T1000 (cell line): ENCODE data around the gene SHISA5.
"Not testable (repeated sequence)": the region's sequence is repeated elsewhere in the genome, so short reads cannot be mapped to it uniquely, and the experiment has no call there.

Source experiments
- DNase-seq: peaks from one replicate; lab custom pipeline; 2025; ENCODE audit warnings: mixed read lengths; lab: John Stamatoyannopoulos, UW

The SHISA5 gene

DNA sequence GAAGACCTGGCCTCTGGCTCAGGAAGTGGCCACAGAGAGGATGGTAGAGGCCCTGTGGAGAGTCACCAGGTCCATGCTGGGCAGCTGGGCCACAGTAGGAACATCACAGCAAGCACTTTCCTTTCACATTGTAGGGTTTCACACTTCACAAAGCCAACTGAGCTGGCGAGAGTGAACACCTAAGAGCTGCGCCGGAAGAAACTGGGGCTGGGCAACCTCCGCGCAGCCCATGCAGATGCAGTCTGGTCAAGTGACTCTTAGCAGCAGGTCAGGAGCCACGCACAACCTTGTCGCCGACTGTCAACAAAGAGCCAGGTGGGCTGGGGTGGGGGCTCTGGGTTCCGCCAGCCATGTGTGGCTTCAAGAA, 15.3 kb upstream of the SHISA5 start:
- no peak for DNase-seq

DNA sequence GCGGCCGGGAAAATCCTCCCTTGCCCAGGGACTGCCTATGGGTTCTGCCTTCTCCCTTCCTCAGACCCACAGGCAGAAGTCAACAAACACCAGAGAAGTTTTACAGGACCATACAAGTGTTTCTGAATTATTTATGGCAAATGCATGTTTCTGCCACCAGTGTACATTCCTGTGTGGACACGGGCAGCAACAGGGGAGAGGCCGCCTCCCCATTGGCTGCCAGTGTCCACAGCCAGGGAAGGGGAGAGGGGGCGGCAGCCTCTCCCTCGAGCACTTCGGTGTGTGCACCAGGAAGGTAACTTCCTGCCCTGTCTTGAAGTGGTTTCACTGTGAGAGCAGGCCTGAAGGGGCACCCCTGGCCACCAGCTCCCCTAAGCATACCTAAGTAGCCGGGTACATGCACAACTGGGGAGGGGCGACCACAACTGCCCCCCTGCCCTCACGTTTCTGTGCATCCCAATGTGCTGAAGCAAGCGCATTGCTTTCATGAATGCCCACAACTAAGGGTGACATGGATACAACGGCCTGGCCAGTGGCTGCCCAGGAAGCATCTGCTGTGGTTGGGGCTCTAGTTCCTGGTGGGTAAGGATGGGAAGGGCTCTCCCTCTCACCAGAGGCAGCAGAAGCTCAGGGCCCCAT, 14.8 kb upstream of the SHISA5 start:
- DNase-seq = no peak

- no peak for DNase-seq
Measured at GRCh38 chr3:48518069-48518468, 14.1 kb upstream of the SHISA5 start.

DNA sequence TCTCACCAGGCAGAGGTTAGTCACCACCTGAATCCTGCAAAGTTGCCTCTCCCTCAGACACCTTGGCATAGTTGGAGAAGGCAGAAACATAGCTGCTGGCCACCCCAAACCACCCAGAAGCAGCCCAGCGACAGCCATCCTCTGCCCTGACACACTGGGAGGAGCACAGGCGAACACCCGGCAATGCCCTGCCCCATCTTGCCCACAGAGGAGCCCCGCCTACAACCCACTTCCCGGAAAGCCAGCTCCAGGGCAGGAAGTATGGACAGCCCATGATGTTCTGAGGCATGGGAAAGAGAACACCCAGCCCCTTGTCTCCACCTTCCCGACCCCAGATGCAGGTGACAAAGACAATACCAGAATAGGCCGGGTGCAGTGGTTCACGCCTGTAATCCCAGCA, 12.6 kb upstream of the SHISA5 start:
- no peak for DNase-seq

DNA sequence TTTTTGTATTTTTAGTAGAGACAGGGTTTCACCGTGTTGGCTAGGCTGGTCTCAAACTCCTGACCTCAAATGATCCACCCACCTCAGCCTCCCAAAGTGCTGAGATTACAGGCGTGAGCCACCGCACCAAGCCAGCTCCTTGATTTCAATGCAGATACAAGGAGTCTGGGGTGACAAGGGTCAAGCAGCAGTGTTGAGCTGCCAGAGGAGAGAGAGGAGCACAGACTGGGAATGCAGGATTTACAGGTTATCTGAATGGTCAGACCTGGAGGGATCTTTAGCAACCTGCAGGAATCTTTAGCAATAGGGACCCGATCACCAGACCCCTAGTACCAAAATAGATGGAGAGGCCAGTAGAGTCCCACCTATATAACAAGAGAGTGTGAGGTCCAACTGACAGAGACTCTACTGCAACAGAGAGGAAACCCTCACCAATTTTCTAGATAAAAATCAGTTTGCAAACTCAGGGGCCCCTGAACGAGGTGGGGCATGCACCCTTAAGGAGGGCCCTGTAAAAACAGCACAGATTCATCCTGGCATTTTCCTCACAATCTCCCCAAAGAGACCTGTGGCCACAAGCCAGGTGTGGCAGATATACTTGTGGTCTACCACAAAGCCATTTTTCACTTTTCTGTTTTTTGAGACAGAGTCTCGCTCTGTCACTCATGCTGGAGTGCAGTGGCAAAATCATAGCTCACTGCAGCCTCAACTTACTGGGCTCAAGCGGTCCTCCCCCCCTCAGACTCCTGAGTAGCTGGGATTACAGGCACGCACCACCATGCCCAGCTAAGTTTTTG, 10.7 kb upstream of the SHISA5 start:
- no peak for DNase-seq

GRCh38 chr3:48511551-48511950, 7.6 kb upstream of the SHISA5 start:
- DNase-seq = no peak

DNA sequence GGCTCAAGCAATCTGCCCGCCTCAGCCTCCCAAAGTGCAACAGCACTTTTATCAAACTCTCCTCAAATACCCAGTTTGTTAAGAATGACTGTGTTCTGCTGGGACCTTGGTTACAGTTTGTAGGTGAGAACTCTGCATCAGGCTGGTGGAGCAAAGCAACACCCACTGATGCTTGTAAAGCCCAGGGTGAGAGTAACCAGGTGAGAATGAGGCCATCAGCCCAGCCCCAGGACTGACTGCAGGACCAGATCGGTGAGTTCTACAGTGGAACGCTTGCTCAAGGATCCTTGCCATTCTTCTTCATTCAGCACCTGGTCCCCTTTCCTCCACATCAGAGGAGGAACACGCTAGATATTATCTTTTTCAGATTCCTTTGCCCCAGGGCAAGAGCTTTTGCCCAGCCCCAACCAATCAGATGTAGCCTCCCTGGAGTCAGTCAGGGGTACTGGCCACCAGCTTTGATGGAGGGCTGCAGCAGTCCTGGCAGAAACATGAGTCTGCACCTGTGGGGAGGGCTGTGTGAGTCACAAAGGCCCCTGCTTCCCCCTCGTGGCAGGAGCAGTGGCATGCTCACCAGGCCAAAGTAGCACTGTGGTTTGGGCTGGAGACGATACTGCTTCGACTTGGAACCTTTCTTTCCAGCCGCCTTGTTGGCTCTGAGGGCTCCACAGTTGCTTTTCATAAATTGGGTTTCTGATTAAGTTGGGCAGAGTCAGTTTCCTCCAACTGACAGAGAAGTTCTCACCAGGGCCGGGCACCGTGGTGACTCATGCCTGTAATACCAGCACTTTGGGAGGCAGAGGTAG, 3.5 kb upstream of the SHISA5 start:
- DNase-seq = peak; percentile 79

DNA sequence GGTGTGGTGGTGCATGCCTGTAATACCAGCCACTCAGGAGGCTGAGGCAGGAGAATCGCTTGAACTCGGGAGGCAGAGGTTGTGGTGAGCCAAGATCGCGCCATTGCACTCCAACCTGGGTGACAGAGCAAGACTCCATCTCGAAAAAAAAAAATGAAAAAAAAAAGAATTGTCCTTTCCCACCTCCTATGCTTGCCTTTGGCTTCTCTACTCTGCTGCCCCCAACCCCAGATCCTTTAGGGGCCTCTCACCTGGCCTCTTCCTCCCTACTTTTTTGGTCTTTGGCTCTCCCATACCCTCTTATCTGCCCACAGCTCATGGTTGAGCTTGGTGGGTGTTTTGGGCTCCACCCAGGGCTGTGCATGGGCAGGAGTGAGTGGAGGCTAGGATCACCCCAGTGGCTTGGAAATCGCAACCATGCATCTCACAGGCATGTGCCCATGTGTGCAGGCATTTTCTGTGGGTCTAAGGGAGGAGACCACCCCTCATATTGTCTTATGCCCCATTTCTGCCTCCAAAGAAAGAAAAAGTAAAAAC, 2.1 kb upstream of the SHISA5 start:
- no peak for DNase-seq

DNA sequence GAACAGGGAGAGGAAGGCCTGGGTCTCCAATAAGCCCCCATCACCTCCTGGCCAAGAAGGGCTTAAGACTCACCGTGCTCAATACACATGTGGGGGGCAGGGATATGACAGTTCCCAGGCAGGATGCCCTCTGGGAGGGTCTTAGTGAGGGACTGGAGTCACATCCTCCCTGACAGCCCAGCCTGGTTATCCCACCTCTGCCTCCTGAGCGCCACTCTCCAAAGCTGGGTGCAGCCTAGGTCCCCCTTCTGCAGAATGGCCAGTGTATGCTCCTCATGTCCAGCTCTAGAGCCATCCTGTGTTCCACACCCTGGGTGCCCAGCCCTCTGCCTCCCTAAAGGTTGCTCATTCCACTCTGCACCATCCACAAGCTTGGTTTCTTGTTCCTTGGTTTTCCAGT, 1.2 kb upstream of the SHISA5 start:
- no peak for DNase-seq

GRCh38 chr3:48503401-48504050, 448 bp downstream of the SHISA5 start:
- DNase-seq = no peak

- DNase-seq = no peak
Measured at GRCh38 chr3:48502728-48503168, 1.2 kb downstream of the SHISA5 start.

- no peak for DNase-seq
Measured at GRCh38 chr3:48502121-48502520, 1.9 kb downstream of the SHISA5 start.

DNA sequence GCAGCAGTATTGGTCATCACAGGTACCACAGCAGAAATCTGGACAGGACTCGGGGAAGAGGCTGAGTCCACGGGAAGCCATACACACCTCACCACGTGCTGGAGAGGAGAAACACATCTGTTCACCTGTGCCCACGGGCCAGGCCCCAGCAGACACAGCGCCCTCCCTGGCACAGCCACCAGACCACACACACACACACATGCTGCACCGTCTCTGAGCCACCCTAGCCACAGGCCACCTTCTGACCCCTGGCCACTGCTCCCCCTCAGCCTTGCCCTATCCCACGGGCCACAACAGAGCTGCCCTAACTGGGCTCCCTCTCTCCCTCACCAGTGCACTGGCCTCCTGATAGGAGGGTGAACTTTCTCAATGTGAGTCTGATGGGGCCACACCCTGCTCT, 2.8 kb downstream of the SHISA5 start:
- no peak for DNase-seq

DNA sequence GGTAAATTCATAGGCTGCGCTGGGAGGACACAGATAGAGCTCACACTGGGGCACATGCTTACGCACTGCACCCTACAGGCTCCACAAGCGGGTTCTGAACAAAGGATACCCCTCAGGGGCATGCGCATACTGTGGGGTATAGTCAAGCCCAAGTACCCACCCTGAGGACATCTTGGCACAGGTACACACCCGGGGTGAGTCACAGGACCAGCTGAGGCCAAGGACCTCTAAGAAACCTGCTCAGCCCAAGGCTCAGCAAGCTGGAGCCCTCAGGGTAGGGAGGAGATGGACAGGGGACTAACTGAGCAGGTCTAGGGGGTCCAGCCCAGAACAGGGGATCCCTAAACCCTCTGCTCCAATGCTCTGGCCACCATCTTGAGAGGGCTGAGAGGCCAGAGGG, 3.3 kb downstream of the SHISA5 start:
- DNase-seq = no peak

DNA sequence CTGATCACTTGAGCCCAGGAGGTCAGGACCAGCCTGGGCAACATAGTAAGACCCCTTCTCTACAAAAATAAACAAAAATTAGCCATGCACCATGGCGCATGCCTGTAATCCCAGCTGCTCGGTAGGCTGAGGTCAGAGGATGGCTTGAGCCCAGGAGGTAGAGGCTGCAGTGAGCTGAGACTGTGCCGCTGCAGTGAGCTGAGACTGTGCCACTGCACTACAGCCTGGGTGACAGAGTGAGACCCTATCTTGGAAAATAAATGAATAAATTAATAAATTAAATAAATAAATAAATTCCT, 10.8 kb downstream of the SHISA5 start:
- no peak for DNase-seq

DNA sequence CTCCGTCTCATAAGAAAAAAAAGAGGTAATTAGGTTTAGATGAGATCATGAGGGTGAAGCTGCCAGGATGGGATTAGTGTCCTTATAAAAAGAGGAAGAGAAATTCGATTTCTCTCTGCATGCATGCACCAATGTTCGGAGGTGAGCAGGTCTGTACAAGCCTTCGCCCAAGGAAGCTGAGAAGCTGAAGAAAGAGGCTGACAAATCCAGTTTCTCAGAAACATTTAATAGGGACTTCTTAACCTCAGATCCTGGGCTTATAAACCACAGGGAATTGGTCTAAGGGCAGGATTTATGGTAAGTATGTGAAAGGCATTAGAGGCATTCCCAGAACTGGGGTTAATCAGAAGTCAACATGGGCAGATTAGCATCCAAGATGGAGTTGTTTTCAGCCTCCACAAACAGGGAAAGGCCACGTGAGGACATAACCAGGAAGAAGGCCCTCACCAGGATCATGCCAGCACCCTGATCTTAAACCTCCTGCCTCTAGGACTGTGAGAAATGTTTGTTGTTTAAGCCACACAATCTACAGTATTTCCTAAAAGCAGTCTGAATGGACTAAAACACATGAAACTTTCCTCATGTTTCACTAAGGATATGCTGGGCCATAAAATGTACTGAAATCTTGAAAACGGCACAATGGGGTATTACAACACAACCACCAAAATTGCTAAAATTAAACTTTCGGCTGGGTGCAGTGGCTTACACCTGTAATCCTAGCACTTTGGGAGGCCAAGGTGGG, 11.3 kb downstream of the SHISA5 start:
- no peak for DNase-seq

DNA sequence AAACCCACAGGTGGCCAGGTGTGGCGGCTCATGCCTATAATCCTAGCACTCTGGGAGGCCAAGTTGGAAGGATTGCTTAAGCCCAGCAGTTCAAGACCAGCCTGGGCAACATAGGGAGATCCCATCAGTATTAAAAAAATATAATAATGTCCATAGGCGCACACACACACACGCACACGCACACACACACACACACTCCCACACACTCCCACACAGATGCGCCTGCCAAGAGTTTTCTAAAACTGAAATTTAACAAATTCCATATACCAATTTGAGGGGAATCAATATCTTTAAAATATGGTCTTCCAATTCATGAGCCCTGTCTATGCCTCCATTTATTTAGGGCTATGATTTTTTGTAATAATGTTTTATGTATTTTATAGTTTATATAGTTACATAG, 17.0 kb downstream of the SHISA5 start:
- no peak for DNase-seq

- not testable (repeated sequence) for DNase-seq
Measured at GRCh38 chr3:48482822-48483221, 21.2 kb downstream of the SHISA5 start.

- DNase-seq = not testable (repeated sequence)
Measured at GRCh38 chr3:48480891-48481290, 23.1 kb downstream of the SHISA5 start.

DNA sequence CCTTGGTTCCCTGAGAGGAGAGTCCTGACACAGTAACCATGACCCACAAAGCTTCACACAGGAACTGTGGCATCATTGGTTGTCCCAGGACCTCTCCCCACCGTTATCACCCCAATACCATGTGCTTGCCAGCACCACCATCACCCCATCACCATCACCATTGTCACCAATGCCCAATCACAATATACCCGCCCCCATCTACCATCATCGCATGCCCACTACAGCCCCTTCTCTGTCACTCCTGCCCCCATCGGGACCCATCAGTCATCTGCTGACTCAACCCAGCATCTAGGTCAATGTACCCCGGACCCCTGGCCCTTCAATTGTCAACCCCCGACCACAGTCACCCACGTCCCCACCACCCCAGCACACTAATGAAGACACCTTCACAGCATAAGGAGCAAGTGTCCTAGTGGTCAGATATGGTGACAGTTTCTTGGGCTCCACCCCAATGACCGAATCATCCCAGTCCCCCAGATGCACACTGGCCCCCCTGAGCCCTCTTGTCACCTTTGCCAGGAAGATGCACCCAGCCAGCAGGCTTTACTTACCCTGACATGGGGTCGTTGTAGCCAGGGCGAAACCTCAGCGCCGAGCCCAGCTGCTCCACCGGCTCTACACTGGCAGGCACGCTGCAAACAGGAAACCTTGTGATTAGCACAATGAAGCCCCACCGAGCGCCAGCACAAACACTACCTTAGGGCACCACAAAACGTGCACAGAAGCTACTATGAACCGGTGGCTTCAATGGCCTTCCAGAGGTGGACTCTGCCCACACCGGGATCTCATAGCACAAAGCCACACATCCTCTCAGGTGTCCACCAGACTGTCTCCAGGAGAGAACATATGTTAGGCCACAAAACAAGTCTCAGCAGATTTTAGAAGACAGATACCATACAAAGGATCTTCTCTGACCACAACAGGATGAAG, 25.1 kb downstream of the SHISA5 start:
- DNase-seq = no peak
